H1 (cell line): ENCODE results near the gene CLEC16A. TPM values are rescaled to one million over a fixed set of nuclear protein-coding genes. Genes with fewer than 3 reads are reported as not detected.
"Not testable (repeated sequence)": the region's sequence is repeated elsewhere in the genome, so short reads cannot be mapped to it uniquely, and the experiment has no call there.

Experiments used
- CTCF ChIA-PET: fragments of 300-600 bp; sonication (Branson Sonifier 250); formaldehyde crosslinking; loops from one replicate; lab custom pipeline; 2021; ENCODE audit not compliant: partially characterized antibody; lab: Charles Lee
- POLR2A ChIA-PET: fragments of 300-600 bp; sonication (Branson Sonifier 250); formaldehyde crosslinking; loops from one replicate; lab custom pipeline; 2021; ENCODE audit warnings: inconsistent platforms; ENCODE audit not compliant: partially characterized antibody; lab: Charles Lee
- DNase-seq, 2 experiments: peaks; one replicate each; pipeline versions ENCODE4 v3.0.0 to v3.0.0-alpha.2; 2010 to 2022; ENCODE audit warnings: low spot score in 2 of 2, low read depth in 1 of 2, mixed read lengths in 1 of 2
- FAIRE-seq: peaks from 2 replicates; lab custom pipeline; 2011; peaks lifted over from hg19 to GRCh38; lab: Jason Lieb, UNC
- H2AFZ ChIP-seq: 2 replicates; pipeline ENCODE4 v1.8.1; 2012; ENCODE audit warnings: low read length, inconsistent platforms
- H2AK5ac ChIP-seq: 2 replicates; pipeline ENCODE4 v1.6.1; 2013; ENCODE audit warnings: low read depth, low read length
- H2BK120ac ChIP-seq: replicated peaks from 2 replicates; pipeline ENCODE3; 2013; ENCODE audit warnings: low read depth, low read length, inconsistent platforms
- H2BK12ac ChIP-seq: 2 replicates; pipeline ENCODE4 v1.6.1; 2013; ENCODE audit warnings: low read depth, low read length
- H2BK15ac ChIP-seq: 2 replicates; pipeline ENCODE4 v1.6.1; 2013; ENCODE audit warnings: low read length
- H2BK20ac ChIP-seq: 2 replicates; pipeline ENCODE4 v1.6.1; 2013; ENCODE audit warnings: low read length
- H2BK5ac ChIP-seq: 2 replicates; pipeline ENCODE4 v1.6.1; 2013; ENCODE audit warnings: low read depth, low read length
- H3K14ac ChIP-seq: 2 replicates; pipeline ENCODE4 v1.6.1; 2013; ENCODE audit warnings: inconsistent platforms; ENCODE audit not compliant: insufficient read length
- H3K18ac ChIP-seq: 2 replicates; pipeline ENCODE4 v1.6.1; 2013; ENCODE audit warnings: low read length; ENCODE audit errors: extremely low read depth
- H3K23ac ChIP-seq: 2 replicates; pipeline ENCODE4 v1.6.1; 2013; ENCODE audit warnings: inconsistent platforms; ENCODE audit not compliant: insufficient read length
- H3K23me2 ChIP-seq: 2 replicates; pipeline ENCODE4 v1.6.1; 2013; ENCODE audit warnings: low read depth, low read length
- H3K27ac ChIP-seq: 2 replicates; pipeline ENCODE4 v1.6.1; 2011; ENCODE audit warnings: low read depth, low read length, inconsistent platforms
- H3K27me3 ChIP-seq, 4 experiments: replicated peaks in 1 of 4; 1 replicate in 1 of 4; 2 replicates in 3 of 4; pipeline versions ENCODE4 v1.6.1 to v1.8.1; 2011 to 2013; ENCODE audit warnings: low read length in 3 of 4, mild to moderate bottlenecking in 3 of 4, inconsistent platforms in 2 of 4, mixed read lengths in 2 of 4, moderate library complexity in 1 of 4; ENCODE audit not compliant: control insufficient read depth in 3 of 4, insufficient read depth in 3 of 4; ENCODE audit errors: extremely low read depth in 1 of 4
- H3K36me3 ChIP-seq, 4 experiments: 2 replicates each; pipeline versions ENCODE4 v1.6.1 to v1.8.1; 2011 to 2013; ENCODE audit warnings: mild to moderate bottlenecking in 4 of 4, low read length in 3 of 4, moderate library complexity in 2 of 4, control low read depth in 1 of 4, inconsistent platforms in 1 of 4; ENCODE audit not compliant: insufficient read depth in 4 of 4, control insufficient read depth in 2 of 4
- H3K4ac ChIP-seq: replicated peaks from 2 replicates; pipeline ENCODE3; 2013; ENCODE audit warnings: low read length, low read depth, mixed read lengths, inconsistent platforms; ENCODE audit not compliant: insufficient read length
- H3K4me1 ChIP-seq, 4 experiments: replicated peaks in 1 of 4; 1 replicate in 1 of 4; 2 replicates in 3 of 4; pipeline versions ENCODE4 v1.6.1 to v1.8.1; 2011 to 2013; ENCODE audit warnings: low read length in 3 of 4, inconsistent platforms in 2 of 4, mixed read lengths in 1 of 4; ENCODE audit not compliant: insufficient read depth in 4 of 4, control insufficient read depth in 3 of 4
- H3K4me2 ChIP-seq, 2 experiments: 2 replicates each; pipeline versions ENCODE4 v1.6.1 to v1.8.1; 2011 to 2013; ENCODE audit warnings: low read depth in 2 of 2, low read length in 2 of 2, control low read depth in 1 of 2, inconsistent platforms in 1 of 2, mild to moderate bottlenecking in 1 of 2; ENCODE audit not compliant: insufficient read depth in 1 of 2
- H3K4me3 ChIP-seq, 4 experiments: fragments of 200-600, 300-600 bp in 1 of 4; sonication (generic), shearing (Covaris generic), sonication (Bioruptor Twin) in 1 of 4; 2 replicates each; pipeline versions ENCODE4 v1.5.1 to v1.8.1; 2011 to 2016; ENCODE audit warnings: low read length in 4 of 4, low read depth in 3 of 4, control low read depth in 2 of 4, inconsistent platforms in 2 of 4, mild to moderate bottlenecking in 2 of 4, mixed read lengths in 1 of 4, moderate library complexity in 1 of 4; ENCODE audit not compliant: insufficient read depth in 2 of 4; ENCODE audit errors: extremely low read depth in 1 of 4
- H3K56ac ChIP-seq: replicated peaks from 2 replicates; pipeline ENCODE3; 2013; ENCODE audit warnings: low read depth, mild to moderate bottlenecking, mixed read lengths, low read length, inconsistent platforms; ENCODE audit not compliant: insufficient read length
- H3K79me1 ChIP-seq: 2 replicates; pipeline ENCODE4 v1.6.1; 2013; ENCODE audit warnings: low read depth, low read length, control low read depth
- H3K79me2 ChIP-seq, 2 experiments: 2 replicates each; pipeline versions ENCODE4 v1.6.1 to v1.8.1; 2012 to 2013; ENCODE audit warnings: low read length in 2 of 2, mild to moderate bottlenecking in 2 of 2, inconsistent platforms in 1 of 2; ENCODE audit not compliant: insufficient read depth in 2 of 2, control insufficient read depth in 1 of 2
- H3K9ac ChIP-seq, 4 experiments: replicated peaks in 1 of 4; 1 replicate in 1 of 4; 2 replicates in 3 of 4; pipeline versions ENCODE4 v1.6.1 to v1.8.1; 2011 to 2013; ENCODE audit warnings: low read depth in 3 of 4, low read length in 3 of 4, control low read depth in 2 of 4, mild to moderate bottlenecking in 2 of 4, moderate library complexity in 2 of 4, inconsistent platforms in 1 of 4; ENCODE audit errors: extremely low read depth in 1 of 4
- H3K9me3 ChIP-seq, 2 experiments: 2 replicates each; pipeline versions ENCODE4 v1.6.1 to v1.8.1; 2012 to 2013; ENCODE audit warnings: mild to moderate bottlenecking in 2 of 2, moderate library complexity in 2 of 2, control low read depth in 1 of 2, inconsistent platforms in 1 of 2, low read depth in 1 of 2, low read length in 1 of 2, mixed read lengths in 1 of 2; ENCODE audit not compliant: insufficient read depth in 2 of 2
- H4K20me1 ChIP-seq, 2 experiments: replicated peaks in 1 of 2; 2 replicates each; pipeline versions ENCODE3 to v1.8.1; 2011 to 2013; ENCODE audit warnings: inconsistent platforms in 2 of 2, low read length in 2 of 2, mild to moderate bottlenecking in 1 of 2; ENCODE audit not compliant: insufficient read depth in 2 of 2, control insufficient read depth in 1 of 2
- H4K5ac ChIP-seq: 2 replicates; pipeline ENCODE4 v1.6.1; 2013; ENCODE audit warnings: low read length, low read depth, mixed read lengths, inconsistent platforms; ENCODE audit not compliant: insufficient read length
- H4K8ac ChIP-seq: 2 replicates; pipeline ENCODE4 v1.8.0; 2013; ENCODE audit warnings: mild to moderate bottlenecking, moderate library complexity, low read length, inconsistent platforms; ENCODE audit not compliant: insufficient read depth; ENCODE audit errors: extremely low read depth
- H4K91ac ChIP-seq: replicated peaks from 2 replicates; pipeline ENCODE3; 2013; ENCODE audit warnings: low read length, mixed read lengths, inconsistent platforms; ENCODE audit not compliant: insufficient read length
- WGBS, 2 experiments: shearing (Covaris generic) in 1 of 2; methylation state at CpG; one replicate each; pipeline versions ENCODE4 v1.1.6 to v1.1.7; 2013 to 2015; ENCODE audit warnings: low lambda C conversion rate in 2 of 2, mixed read lengths in 2 of 2, inconsistent platforms in 1 of 2, low coverage in 1 of 2, missing lambda C conversion rate in 1 of 2; ENCODE audit not compliant: insufficient replicate concordance in 2 of 2, insufficient coverage in 1 of 2, insufficient read length in 1 of 2; ENCODE audit errors: extremely low coverage in 1 of 2, missing lambda C conversion rate in 1 of 2; 5-methylcytosine and 5-hydroxymethylcytosine counted together
- polyA plus RNA-seq, 7 experiments: library from polyadenylated mRNA; depleted of rRNA in 3 of 7; stranded (reverse) in 5 of 7; unstranded in 2 of 7; fragments of >200 nt in 5 of 7; fragments of 200-250 nt in 2 of 7; gene quantifications; 1 replicate in 5 of 7; 2 replicates in 1 of 7; 4 replicates in 1 of 7; pipeline versions ENCODE4 v1.2.1 to v1.2.3, GENCODE V29; 2011 to 2013; ENCODE audit warnings: missing spikeins in 2 of 7, mixed read lengths in 2 of 7
- total RNA-seq: library from RNA; stranded (reverse); fragmentation: NEBNext Ultra II Directional; extraction: Animal tissue kit (Norgen Biotek cat#: 25700); gene quantifications from 2 replicates; pipeline ENCODE4 v1.2.1, GENCODE V29; 2021

Gene CLEC16A
- total and polyA plus RNA-seq, 2 of the 8 experiments (the other 6 are each of a cell fraction or from before 2014, with no cell fraction given) = 7.6 to 19.3 TPM

DNA sequence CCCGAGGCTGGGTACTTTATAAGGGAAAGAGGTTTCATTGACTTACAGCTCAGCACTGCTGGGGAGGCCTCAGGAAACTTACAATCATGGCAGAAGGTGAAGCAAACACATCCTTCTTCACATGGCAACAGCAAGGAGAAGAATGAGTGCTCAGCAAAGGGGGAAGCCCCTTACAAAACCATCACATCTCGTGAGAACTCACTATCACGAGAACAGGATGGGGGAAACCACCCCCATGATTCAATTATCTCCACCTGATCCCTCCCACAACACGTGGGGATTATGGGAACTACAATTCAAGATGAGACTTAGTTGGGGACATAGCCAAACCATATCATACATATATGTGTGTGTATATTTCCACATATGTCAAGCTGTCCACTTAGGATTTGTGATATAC lies 22.2 kb downstream of the CLEC16A start:
- not testable (repeated sequence) for H3K9me3 ChIP-seq, H3K14ac ChIP-seq, FAIRE-seq

More for the DNA sequence above, 22.2 kb downstream of the CLEC16A start:
- H2BK120ac ChIP-seq, H4K20me1 ChIP-seq, H4K5ac ChIP-seq, H2AFZ ChIP-seq, H3K4ac ChIP-seq, H3K18ac ChIP-seq, H3K79me1 ChIP-seq, H3K23me2 ChIP-seq, H2BK12ac ChIP-seq, H2BK15ac ChIP-seq, POLR2A ChIA-PET, H2BK20ac ChIP-seq, H3K4me3 ChIP-seq, H4K8ac ChIP-seq, H4K91ac ChIP-seq, DNase-seq, H3K27me3 ChIP-seq, H3K56ac ChIP-seq, H3K23ac ChIP-seq, H3K4me2 ChIP-seq, H3K36me3 ChIP-seq, H3K4me1 ChIP-seq, H2BK5ac ChIP-seq, H3K79me2 ChIP-seq, H3K27ac ChIP-seq, H3K9ac ChIP-seq, H2AK5ac ChIP-seq: not testable (repeated sequence)
- 95% methylated on average over 4 of the region's 4 CpGs; no CpG with 5 or more reads in 1 of the 2 experiments for WGBS, 2 experiments
- CTCF ChIA-PET = interaction anchor here (0.6 to 8.2 kb wide), 7 partner anchors 14 to 458 kb away, joined by 3 to 117 read pairs (median 4); no protein-coding TSS in a partner anchor
